Measurements from ENCODE around the gene FAM83C. TPM values are rescaled to one million over a fixed set of nuclear protein-coding genes. Genes with fewer than 3 reads are reported as not detected.

FAM83C gene
- total RNA-seq, 4 donors from 2014 or later, result not detected

GRCh38 chr20:35290186-35290886 is 1.9 kb downstream of the FAM83C start:
- intact Hi-C loops (cut with DNase I; ENCODE audit: low total_unique reads), result no loop called here
- Histone ChIP-seq H3K9me3 (no peaks in the 10 kb centered on the region), H3K4me1 (no peaks in the 10 kb centered on the region), H3K27me3 (no peaks in the 10 kb centered on the region), H3K4me3 (no peak overlapping the region), H3K36me3 (no peaks in the 10 kb centered on the region), H3K27ac (no peak overlapping the region)
- TF ChIP-seq POLR2A (IDR thresholded peaks at IDR 0.05), result no peak
- TF ChIP-seq CTCF (IDR thresholded peaks at IDR 0.05), result no peak
- no peak for DNase-seq

GRCh38 chr20:35288325-35289060 is 3.7 kb downstream of the FAM83C start:
- Histone ChIP-seq H3K4me3 (no peak overlapping the region), H3K27ac (no peak overlapping the region), H3K4me1 (peaks cover 2 to 5% of the 10 kb centered on the region in 2 donors), H3K27me3 (no peaks in the 10 kb centered on the region), H3K36me3 (no peaks in the 10 kb centered on the region), H3K9me3 (no peaks in the 10 kb centered on the region)
- TF ChIP-seq CTCF (IDR thresholded peaks at IDR 0.05) (no peak), POLR2A (IDR thresholded peaks at IDR 0.05) (no peak)
- intact Hi-C loops (cut with DNase I; ENCODE audit: low total_unique reads), result no loop called here
- no peak for DNase-seq

GRCh38 chr20:35287509-35288324 is 4.5 kb downstream of the FAM83C start:
- no peak overlapping the region for H3K27ac ChIP-seq
- H3K9me3 ChIP-seq, result no peaks in the 10 kb centered on the region
- DNase-seq, result no peak
- H3K4me3 ChIP-seq, result no peak overlapping the region
- intact Hi-C loops (cut with DNase I; ENCODE audit: low total_unique reads), result no loop called here
- H3K27me3 ChIP-seq, result no peaks in the 10 kb centered on the region
- TF ChIP-seq POLR2A (IDR thresholded peaks at IDR 0.05) (no peak), CTCF (IDR thresholded peaks at IDR 0.05) (no peak)
- H3K4me1 ChIP-seq, result peaks cover 7 to 9% of the 10 kb centered on the region in 2 donors
- no peaks in the 10 kb centered on the region for H3K36me3 ChIP-seq

- Histone ChIP-seq H3K4me3 (no peak overlapping the region), H3K9me3 (no peaks in the 10 kb centered on the region), H3K27me3 (no peaks in the 10 kb centered on the region), H3K36me3 (no peaks in the 10 kb centered on the region), H3K27ac (no peak overlapping the region), H3K4me1 (peaks cover 7 to 9% of the 10 kb centered on the region in 2 donors)
- no peak for DNase-seq
- TF ChIP-seq POLR2A (IDR thresholded peaks at IDR 0.05) (no peak), CTCF (IDR thresholded peaks at IDR 0.05) (no peak)
- intact Hi-C loops (cut with DNase I; ENCODE audit: low total_unique reads), result no loop called here
These were observed 5.2 kb downstream of the FAM83C start for GRCh38 chr20:35286899-35287508.

All from uterus (tissue), 4 donors.